ENCODE results near the gene ALX1. TPM values are rescaled to one million over a fixed set of nuclear protein-coding genes. Genes with fewer than 3 reads are reported as not detected.

The ALX1 gene
- total RNA-seq, 4 donors from 2014 or later, result not detected

GRCh38 chr12:85277900-85278597 lies 2.0 kb upstream of the ALX1 start:
- TF ChIP-seq POLR2A (IDR thresholded peaks at IDR 0.05) (no peak), CTCF (IDR thresholded peaks at IDR 0.05 in 4 of 5, conservative IDR thresholded peaks at IDR 0.05 in 1 of 5) (no peak)
- intact Hi-C loops (cut with DNase I; ENCODE audit: low total_unique reads) (no loop called here), in situ Hi-C loops (cut with MboI; ENCODE audit: low sequenced_read_pairs in 4 of 4) (no loop called here)
- no peak for DNase-seq
- Histone ChIP-seq H3K9me3 (no peaks in the 10 kb centered on the region), H3K36me3 (no peaks in the 10 kb centered on the region), H3K27ac (no peak overlapping the region), H3K4me1 (peaks cover 13 to 15% of the 10 kb centered on the region in 2 donors), H3K4me3 (no peak overlapping the region), H3K27me3 (peaks cover 70 to 83% (median 77%) of the 10 kb centered on the region in 3 donors)
- ATAC-seq, result no peak

- DNase-seq, result no peak
- H3K4me3 ChIP-seq, result no peak overlapping the region
- in situ Hi-C loops (cut with MboI; ENCODE audit: low sequenced_read_pairs in 4 of 4), result no loop called here
Measured at GRCh38 chr12:85278598-85279448, 1.2 kb upstream of the ALX1 start.

GRCh38 chr12:85279449-85280164 lies 413 bp upstream of the ALX1 start:
- Histone ChIP-seq H3K4me1 (peaks cover 13 to 15% of the 10 kb centered on the region in 2 donors), H3K36me3 (no peaks in the 10 kb centered on the region), H3K9me3 (no peaks in the 10 kb centered on the region), H3K27me3 (peaks cover 63 to 76% (median 70%) of the 10 kb centered on the region in 3 donors), H3K27ac (no peak overlapping the region), H3K4me3 (peak overlapping the region; percentile 43 to 59 (median 49))
- intact Hi-C loops (cut with DNase I; ENCODE audit: low total_unique reads) (no loop called here), in situ Hi-C loops (cut with MboI; ENCODE audit: low sequenced_read_pairs in 4 of 4) (no loop called here)
- ATAC-seq, result peak in 1 of 2 donors; percentile 16
- TF ChIP-seq POLR2A (IDR thresholded peaks at IDR 0.05), result no peak
- TF ChIP-seq CTCF (IDR thresholded peaks at IDR 0.05 in 4 of 5, conservative IDR thresholded peaks at IDR 0.05 in 1 of 5), result no peak
- no peak for DNase-seq

More at GRCh38 chr12:85278598-85279448, 1.2 kb upstream of the ALX1 start:
- ATAC-seq, result no peak
- H3K27me3 ChIP-seq, result peaks cover 70 to 83% (median 77%) of the 10 kb centered on the region in 3 donors
- H3K9me3 ChIP-seq, result no peaks in the 10 kb centered on the region
- no peak overlapping the region for H3K27ac ChIP-seq
- TF ChIP-seq CTCF (IDR thresholded peaks at IDR 0.05 in 4 of 5, conservative IDR thresholded peaks at IDR 0.05 in 1 of 5) (no peak), POLR2A (IDR thresholded peaks at IDR 0.05) (no peak)
- H3K4me1 ChIP-seq, result peaks cover 13 to 15% of the 10 kb centered on the region in 2 donors
- H3K36me3 ChIP-seq, result no peaks in the 10 kb centered on the region
- intact Hi-C loops (cut with DNase I; ENCODE audit: low total_unique reads), result no loop called here

GRCh38 chr12:85280984-85281630 lies 1.1 kb downstream of the ALX1 start:
- in situ Hi-C loops (cut with MboI; ENCODE audit: low sequenced_read_pairs in 4 of 4), result no loop called here
- H3K4me1 ChIP-seq, result peaks cover 13 to 15% of the 10 kb centered on the region in 2 donors

More at GRCh38 chr12:85280984-85281630, 1.1 kb downstream of the ALX1 start:
- Histone ChIP-seq H3K27me3 (peaks cover 62 to 74% (median 66%) of the 10 kb centered on the region in 3 donors), H3K36me3 (no peaks in the 10 kb centered on the region), H3K27ac (no peak overlapping the region), H3K9me3 (no peaks in the 10 kb centered on the region), H3K4me3 (peak overlapping the region; percentile 43 to 59 (median 49))
- intact Hi-C loops (cut with DNase I; ENCODE audit: low total_unique reads), result no loop called here
- DNase-seq, result no peak
- no peak for ATAC-seq
- TF ChIP-seq POLR2A (IDR thresholded peaks at IDR 0.05) (no peak), CTCF (IDR thresholded peaks at IDR 0.05 in 4 of 5, conservative IDR thresholded peaks at IDR 0.05 in 1 of 5) (no peak)
